Activated CD8-positive, alpha-beta memory T cell treated with anti-CD3 and anti-CD28 coated beads, Interleukin-2, amount 50 U/mL, for 48 hours (primary cell): ENCODE results near the gene ZNF235.
"Not testable (repeated sequence)": the region's sequence is repeated elsewhere in the genome, so short reads cannot be mapped to it uniquely, and the experiment has no call there.

Experiments
- DNase-seq: peaks from one replicate; pipeline ENCODE4 v3.0.0-alpha.2; 2020

The ZNF235 gene

DNA sequence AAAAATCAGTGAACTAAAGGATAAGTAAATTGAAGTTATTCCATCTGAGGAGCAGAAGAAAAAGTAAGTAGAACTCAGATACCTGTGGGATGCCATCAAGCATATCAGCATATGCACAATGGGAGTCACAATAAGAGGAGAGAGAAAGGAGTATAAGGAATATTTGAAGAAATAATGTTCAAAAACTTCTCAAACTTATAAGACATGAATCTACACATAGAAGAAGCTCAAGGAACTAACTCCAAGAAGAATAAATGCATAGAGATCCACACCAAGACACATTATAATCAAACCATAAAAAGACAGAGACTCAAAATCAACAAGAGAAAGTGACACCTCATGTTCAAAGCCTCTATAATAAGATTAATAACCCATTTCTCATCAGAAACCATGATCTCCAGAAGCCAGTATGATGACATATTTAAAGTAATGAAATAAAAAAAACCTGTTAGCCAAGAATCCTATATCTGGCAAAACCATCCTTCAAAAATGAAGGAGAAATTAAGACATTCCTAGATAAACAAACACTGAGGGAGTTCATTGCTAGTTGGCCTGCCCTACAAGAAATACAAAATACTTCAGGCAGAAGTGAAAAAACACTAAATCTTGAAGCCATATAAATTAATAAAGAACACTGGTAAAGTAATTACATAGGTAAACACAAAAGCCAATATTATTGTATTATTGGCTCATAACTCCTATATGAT is 49.0 kb downstream of the ZNF235 start:
- DNase-seq, result no peak

GRCh38 chr19:44254496-44254895 is 50.3 kb downstream of the ZNF235 start:
- no peak for DNase-seq

GRCh38 chr19:44253392-44253791 is 51.4 kb downstream of the ZNF235 start:
- not testable (repeated sequence) for DNase-seq

- DNase-seq, result not testable (repeated sequence)
These were observed 52.5 kb downstream of the ZNF235 start for GRCh38 chr19:44252332-44252731.

- DNase-seq, result no peak
These were observed 68.4 kb downstream of the ZNF235 start for GRCh38 chr19:44236384-44236783.
